K562 (cell line): ENCODE measurements around the gene CARD9. TPM values are rescaled to one million over a fixed set of nuclear protein-coding genes. Genes with fewer than 3 reads are reported as not detected.

ENCODE experiments used
- ATAC-seq: fragments of 200-7000 bp; cut with Tn5 transposase; 3 replicates; pipeline ENCODE4 v1.9.1; 2020; ENCODE audit warnings: moderate library complexity
- BruUV-seq: library from RNA; stranded (reverse); fragments of 400-500 nt; replicated peaks from 2 replicates; lab custom pipeline; 2021; lab: Mats Ljungman, UMichigan
- CTCF ChIA-PET: fragments of 300-600 bp; formaldehyde crosslinking; extraction: SDS; loops from one replicate; lab custom pipeline; 2021; ENCODE audit warnings: low intra/inter-chr PET ratio; lab: Yijun Ruan, JAX
- POLR2A ChIA-PET: fragments of 300-600, 350-650 bp; sonication (Branson Sonifier 250); formaldehyde crosslinking; extraction: SDS; loops from one replicate; lab custom pipeline; 2021; ENCODE audit warnings: antibody characterized with exemption, inconsistent platforms; lab: Yijun Ruan, JAX
- DNase-seq, 4 experiments: peaks; one replicate each; pipeline versions ENCODE4 v3.0.0 to v3.0.0-alpha.2; 2011 to 2018; ENCODE audit warnings: low spot score in 3 of 4, mixed read lengths in 3 of 4; ENCODE audit errors: extremely low read depth in 1 of 4
- FAIRE-seq: peaks from 2 replicates; lab custom pipeline; 2011; peaks lifted over from hg19 to GRCh38; lab: Jason Lieb, UNC
- H2AFZ ChIP-seq: 2 replicates; pipeline ENCODE4 v1.6.0; 2011; ENCODE audit warnings: low read depth, low read length, control low read depth, inconsistent platforms
- H3K27ac ChIP-seq: fragments of 200-600 bp; 3 replicates; pipeline ENCODE4 v1.8.0; 2011; ENCODE audit warnings: low read depth, mild to moderate bottlenecking, control low read depth, inconsistent platforms, low read length, moderate library complexity, mixed read lengths; ENCODE audit errors: extremely low read depth
- H3K27me3 ChIP-seq, 2 experiments: fragments of 300-600 bp in 1 of 2; 2 replicates in 1 of 2; 3 replicates in 1 of 2; pipeline versions ENCODE4 v1.6.0 to v1.8.0; 2011; ENCODE audit warnings: inconsistent platforms in 2 of 2, low read length in 2 of 2, mild to moderate bottlenecking in 1 of 2, mixed read lengths in 1 of 2, moderate library complexity in 1 of 2; ENCODE audit not compliant: control insufficient read depth in 2 of 2, insufficient read depth in 2 of 2
- H3K36me3 ChIP-seq: fragments of 300-600 bp; 3 replicates; pipeline ENCODE4 v1.8.0; 2011; ENCODE audit warnings: mild to moderate bottlenecking, low read length, inconsistent platforms; ENCODE audit not compliant: control insufficient read depth, insufficient read depth
- H3K4me1 ChIP-seq, 2 experiments: fragments of 200-600 bp in 1 of 2; replicated peaks in 1 of 2; 2 replicates in 1 of 2; 3 replicates in 1 of 2; pipeline versions ENCODE4 v1.5.1 to v1.8.0; 2011; ENCODE audit warnings: inconsistent platforms in 2 of 2, low read length in 2 of 2, mild to moderate bottlenecking in 1 of 2, mixed read lengths in 1 of 2, moderate library complexity in 1 of 2; ENCODE audit not compliant: control insufficient read depth in 2 of 2, insufficient read depth in 2 of 2
- H3K4me2 ChIP-seq: 2 replicates; pipeline ENCODE4 v1.6.1; 2011; ENCODE audit warnings: low read length, control low read depth, inconsistent platforms, mixed read lengths; ENCODE audit not compliant: insufficient read depth
- H3K4me3 ChIP-seq: fragments of 200-600 bp; sonication (generic), shearing (Covaris generic); 2 replicates; pipeline ENCODE4 v1.5.1; 2016; ENCODE audit warnings: control low read depth, inconsistent platforms
- H3K79me2 ChIP-seq: fragments of 200-600 bp; 3 replicates; pipeline ENCODE4 v1.8.0; 2011; ENCODE audit warnings: low read length, inconsistent platforms; ENCODE audit not compliant: control insufficient read depth, insufficient read depth
- H3K9ac ChIP-seq, 2 experiments: 2 replicates each; pipeline versions ENCODE4 v1.6.0 to v1.6.1; 2011; ENCODE audit warnings: low read depth in 2 of 2, low read length in 2 of 2, control low read depth in 1 of 2, inconsistent platforms in 1 of 2, mild to moderate bottlenecking in 1 of 2, mixed read lengths in 1 of 2; ENCODE audit not compliant: insufficient read depth in 1 of 2
- H3K9me1 ChIP-seq: one replicate; pipeline ENCODE4 v1.6.0; 2011; ENCODE audit warnings: inconsistent platforms, mild to moderate bottlenecking, low read length, moderate library complexity; ENCODE audit not compliant: control insufficient read depth, insufficient read depth
- H3K9me3 ChIP-seq: replicated peaks from 2 replicates; pipeline ENCODE4 v1.5.1; 2011; ENCODE audit warnings: low read depth, low read length, inconsistent platforms; ENCODE audit not compliant: control insufficient read depth, insufficient read depth
- H4K20me1 ChIP-seq: replicated peaks from 2 replicates; pipeline ENCODE4 v1.6.1; 2011; ENCODE audit warnings: low read length, inconsistent platforms, mixed read lengths; ENCODE audit not compliant: control insufficient read depth, insufficient read depth
- CEBPG ChIP-seq, 3 experiments: fragments of 200-800 bp in 1 of 3; sonication (Bioruptor generic) in 1 of 3; sonication (generic) in 1 of 3; formaldehyde crosslinking in 1 of 3; IDR thresholded peaks in 2 of 3; conservative IDR thresholded peaks in 1 of 3; 2 replicates each; pipeline versions ENCODE4 v1.6.1 to v1.8.0; 2016 to 2022; ENCODE audit warnings: missing compliant biosample characterization in 2 of 3, missing genetic modification characterization in 2 of 3, mild to moderate bottlenecking in 1 of 3, missing genetic modification reagents in 1 of 3
- E2F3 ChIP-seq: fragments of 250-450 bp; sonication (Bioruptor Pico); IDR thresholded peaks from 2 replicates; pipeline ENCODE4 v1.4.0; 2020; ENCODE audit warnings: mild to moderate bottlenecking
- PHB ChIP-seq: fragments of 250-450 bp; sonication (Bioruptor Pico); IDR thresholded peaks from 2 replicates; pipeline ENCODE4 v1.5.0; 2021
- ZBTB33 ChIP-seq: sonication (generic); formaldehyde crosslinking; IDR thresholded peaks from 2 replicates; pipeline ENCODE4 v1.8.1; 2023; ENCODE audit warnings: mild to moderate bottlenecking, missing genetic modification reagents
- ZNF282 ChIP-seq: sonication (generic); formaldehyde crosslinking; IDR thresholded peaks from 2 replicates; pipeline ENCODE4 v1.8.1; 2023; ENCODE audit warnings: missing genetic modification reagents
- ZNF76 ChIP-seq: fragments of 250-450 bp; sonication (Bioruptor Pico); IDR thresholded peaks from 2 replicates; pipeline ENCODE4 v1.4.0; 2020; ENCODE audit warnings: mild to moderate bottlenecking, moderate library complexity, borderline replicate concordance
- ZSCAN29 ChIP-seq: fragments of 450-650 bp; IDR thresholded peaks from 2 replicates; pipeline ENCODE4 v1.6.1; 2017
- WGBS: fragments of 100-300 bp; shearing (Covaris generic); methylation state at CpG from one replicate; pipeline ENCODE4 v1.1.6; 2016; ENCODE audit warnings: low coverage, mixed read lengths; ENCODE audit not compliant: insufficient coverage; ENCODE audit errors: missing lambda C conversion rate; 5-methylcytosine and 5-hydroxymethylcytosine counted together
- in situ Hi-C: fragments of 300-500 bp; cut with MboI; formaldehyde crosslinking; loops from 4 replicates; pipeline ENCODE4 v1.15.0; 2018; ENCODE audit warnings: inconsistent platforms, mixed read lengths
- intact Hi-C: fragments of 100-400 bp; cut with micrococcal nuclease; formaldehyde crosslinking; loops from 2 replicates; pipeline ENCODE4 v1.14.2; 2022
- polyA plus RNA-seq, 8 experiments: library from polyadenylated mRNA; depleted of rRNA in 4 of 8; stranded (reverse) in 5 of 8; unstranded in 3 of 8; fragments of >200 nt; fragmentation: Nextera tagmentation in 2 of 8; fragmentation: Illumina TruSeq in 1 of 8; extraction: Ambion mirVana in 2 of 8; extraction: Trizol in 1 of 8; gene quantifications; 2 replicates each; pipeline versions ENCODE4 v1.2.1 to v1.2.3, GENCODE V29; 2011 to 2014; ENCODE audit warnings: inconsistent platforms in 1 of 8, missing spikeins in 1 of 8
- total RNA-seq, 7 experiments: library from RNA; depleted of rRNA in 6 of 7; stranded (reverse); fragments of >200 nt in 6 of 7; fragmentation: Illumina TruSeq in 2 of 7; extraction: Trizol in 2 of 7; gene quantifications; 2 replicates each; pipeline versions ENCODE4 v1.2.1 to v1.2.3, GENCODE V29; 2011 to 2021; ENCODE audit warnings: low replicate concordance in 1 of 7
- TF ChIP-seq, protein P1 (sequence below): fragments of 250-450 bp; sonication (Bioruptor Pico); IDR thresholded peaks from 2 replicates; pipeline ENCODE4 v1.4.0; 2020; ENCODE audit warnings: borderline replicate concordance
- TF ChIP-seq, protein P2 (sequence below), 2 experiments: fragments of 450-650 bp in 1 of 2; sonication (generic) in 1 of 2; formaldehyde crosslinking in 1 of 2; IDR thresholded peaks in 1 of 2; conservative IDR thresholded peaks in 1 of 2; 2 replicates each; pipeline versions ENCODE4 v1.6.1 to v1.8.1; 2016 to 2023; ENCODE audit warnings: mild to moderate bottlenecking in 2 of 2, moderate library complexity in 2 of 2, inconsistent platforms in 1 of 2, missing genetic modification reagents in 1 of 2

Gene CARD9
- total and polyA plus RNA-seq, 9 of the 15 experiments (the other 6 are each of a cell fraction or from before 2014, with no cell fraction given) = 1.7 to 53.0 (median 9.7) TPM

DNA sequence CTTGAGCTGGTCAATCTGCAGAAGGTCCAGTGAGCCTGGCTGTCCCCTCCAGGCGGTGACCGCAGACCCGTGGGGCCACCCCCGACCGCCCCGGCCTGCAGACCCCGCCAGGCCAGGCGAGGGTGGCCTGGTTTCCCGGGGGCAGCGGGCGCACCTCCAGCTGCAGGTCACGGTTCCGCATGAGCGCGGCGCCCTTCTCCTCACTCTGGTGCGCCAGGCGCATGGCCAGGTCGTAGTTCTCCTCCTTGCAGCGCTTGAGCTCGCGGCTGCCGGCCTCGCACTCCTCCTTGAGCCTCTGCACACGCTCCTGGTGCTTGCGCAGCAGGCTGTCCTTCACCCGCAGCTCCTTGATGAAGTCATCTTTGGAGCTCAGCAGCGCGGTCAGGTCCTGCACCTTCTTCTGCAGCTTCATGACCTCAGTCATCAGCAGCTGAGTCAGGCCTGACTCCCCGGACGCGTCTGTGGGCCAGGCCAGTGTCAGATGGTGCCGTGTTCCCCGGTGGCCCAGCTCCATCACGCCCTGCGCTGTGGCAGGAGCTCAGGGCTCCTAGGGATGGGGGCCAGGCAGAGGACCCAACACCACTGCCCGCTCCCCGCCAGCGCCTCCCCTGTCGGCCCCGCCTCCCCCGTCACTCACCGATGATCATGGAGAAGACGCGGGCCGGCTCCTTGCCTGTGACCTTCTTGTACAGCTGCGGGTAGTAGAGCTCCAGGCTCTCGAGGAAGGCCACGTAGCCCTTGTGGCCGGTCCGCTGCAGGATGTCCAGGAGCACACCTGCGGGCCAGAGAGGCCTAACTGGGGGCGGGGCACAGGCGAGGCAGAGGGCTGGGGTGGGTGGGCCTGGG lies 2.6 kb downstream of the CARD9 start:
- 92% methylated on average over 37 of the region's 54 CpGs for WGBS
- FAIRE-seq = no peak
- peak overlapping the region in 1 of 2 experiments; percentile 7; a peak in 1 of 4 replicates for H3K9ac ChIP-seq
- POLR2A ChIA-PET = interaction anchor here (0.6 to 1.9 kb wide), 4 partner anchors 8 to 296 kb away, joined by 3 to 12 read pairs (median 4); partner anchors contain the start of gene DNLZ
- no peak overlapping the region for H3K4me2 ChIP-seq
- intact Hi-C loops = no loop called here
- peaks cover 73% of the 10 kb centered on the region; the same call in 2 of the 3 replicates for H3K36me3 ChIP-seq
- no peak overlapping the region for H3K27ac ChIP-seq
- no peaks in the 10 kb centered on the region for H3K9me3 ChIP-seq
- H3K9me1 ChIP-seq = no peaks in the 10 kb centered on the region
- H3K79me2 ChIP-seq = peaks cover 24% of the 10 kb centered on the region
- TF ChIP-seq CEBPG (CRISPR knock-in tag; IDR thresholded peaks at IDR 0.05) (no peak), CEBPG (tag; conservative IDR thresholded peaks at IDR 0.05 in 1 of 2, IDR thresholded peaks at IDR 0.05 in 1 of 2) (no peak), ZSCAN29 (no peak), ZNF282 (no peak), ZNF76 (no peak), E2F3 (CRISPR knock-in tag) (no peak), ZBTB33 (CRISPR knock-in tag) (peak; percentile 90), PHB (no peak)
- TF ChIP-seq, protein P1, sequence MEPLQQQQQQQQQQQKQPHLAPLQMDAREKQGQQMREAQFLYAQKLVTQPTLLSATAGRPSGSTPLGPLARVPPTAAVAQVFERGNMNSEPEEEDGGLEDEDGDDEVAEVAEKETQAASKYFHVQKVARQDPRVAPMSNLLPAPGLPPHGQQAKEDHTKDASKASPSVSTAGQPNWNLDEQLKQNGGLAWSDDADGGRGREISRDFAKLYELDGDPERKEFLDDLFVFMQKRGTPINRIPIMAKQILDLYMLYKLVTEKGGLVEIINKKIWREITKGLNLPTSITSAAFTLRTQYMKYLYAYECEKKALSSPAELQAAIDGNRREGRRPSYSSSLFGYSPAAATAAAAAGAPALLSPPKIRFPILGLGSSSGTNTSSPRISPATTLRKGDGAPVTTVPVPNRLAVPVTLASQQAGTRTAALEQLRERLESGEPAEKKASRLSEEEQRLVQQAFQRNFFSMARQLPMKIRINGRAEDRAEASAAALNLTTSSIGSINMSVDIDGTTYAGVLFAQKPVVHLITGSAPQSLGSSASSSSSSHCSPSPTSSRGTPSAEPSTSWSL = no peak
- TF ChIP-seq, protein P2, sequence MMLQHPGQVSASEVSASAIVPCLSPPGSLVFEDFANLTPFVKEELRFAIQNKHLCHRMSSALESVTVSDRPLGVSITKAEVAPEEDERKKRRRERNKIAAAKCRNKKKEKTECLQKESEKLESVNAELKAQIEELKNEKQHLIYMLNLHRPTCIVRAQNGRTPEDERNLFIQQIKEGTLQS (IDR thresholded peaks at IDR 0.05) = 0 out of 2 replicates have a peak, but pooled peaks have one; percentile 7
- TF ChIP-seq, protein P2 (CRISPR knock-in tag; conservative IDR thresholded peaks at IDR 0.05) = no peak
- H3K4me1 ChIP-seq = peaks cover 9 to 87% of the 10 kb centered on the region in 2 experiments; a peak in 4 of 5 replicates
- no peak for ATAC-seq
- BruUV-seq = no TSS peak
- no peak overlapping the region for H2AFZ ChIP-seq
- no peaks in the 10 kb centered on the region for H4K20me1 ChIP-seq
- no peak overlapping the region for H3K4me3 ChIP-seq
- CTCF ChIA-PET = no interaction called here
- no peak for DNase-seq
- no peaks in the 10 kb centered on the region for H3K27me3 ChIP-seq
- in situ Hi-C loops = no loop called here
